Hematopoietic multipotent progenitor cell treated with erythropoietin and hydrocortisone succinate and interleukin-3 and kit ligand, for 8 days (in vitro differentiated cells): ENCODE measurements around the gene IL3RA.
"Not testable (repeated sequence)": the region's sequence is repeated elsewhere in the genome, so short reads cannot be mapped to it uniquely, and the experiment has no call there.

Experiments
- DNase-seq: peaks from one replicate; pipeline ENCODE4 v3.0.0-alpha.2; 2015

The IL3RA gene

GRCh38 chrX:1400742-1401471, 64.3 kb downstream of the IL3RA start:
- DNase-seq, result no peak

GRCh38 chrX:1401611-1402430, 65.2 kb downstream of the IL3RA start:
- no peak for DNase-seq

GRCh38 chrX:1403228-1403627, 66.6 kb downstream of the IL3RA start:
- no peak for DNase-seq

- not testable (repeated sequence) for DNase-seq
These were observed 67.3 kb downstream of the IL3RA start for GRCh38 chrX:1403867-1404266.

- DNase-seq, result not testable (repeated sequence)
These were observed 69.2 kb downstream of the IL3RA start for GRCh38 chrX:1405769-1406168.

GRCh38 chrX:1407035-1407434, 70.5 kb downstream of the IL3RA start:
- DNase-seq, result no peak

- DNase-seq, result no peak
These were observed 74.7 kb downstream of the IL3RA start for GRCh38 chrX:1411326-1411725.

GRCh38 chrX:1412551-1413161, 76.1 kb downstream of the IL3RA start:
- DNase-seq, result no peak

GRCh38 chrX:1416327-1416784, 79.8 kb downstream of the IL3RA start:
- DNase-seq, result no peak

GRCh38 chrX:1416965-1417760, 80.6 kb downstream of the IL3RA start:
- DNase-seq, result no peak

- DNase-seq, result no peak
These were observed 81.6 kb downstream of the IL3RA start for GRCh38 chrX:1417921-1418771.

GRCh38 chrX:1418901-1419544, 82.4 kb downstream of the IL3RA start:
- DNase-seq, result no peak

GRCh38 chrX:1419545-1420355, 83.2 kb downstream of the IL3RA start:
- no peak for DNase-seq

GRCh38 chrX:1420371-1420770, 83.8 kb downstream of the IL3RA start:
- peak; percentile 68 for DNase-seq

GRCh38 chrX:1421433-1422134, 85.0 kb downstream of the IL3RA start:
- DNase-seq, result no peak

- DNase-seq, result no peak
These were observed 85.5 kb downstream of the IL3RA start for GRCh38 chrX:1422135-1422465.

- DNase-seq, result no peak
These were observed 86.6 kb downstream of the IL3RA start for GRCh38 chrX:1423215-1423614.

GRCh38 chrX:1424147-1424851, 87.7 kb downstream of the IL3RA start:
- no peak for DNase-seq

- DNase-seq, result no peak
These were observed 88.8 kb downstream of the IL3RA start for GRCh38 chrX:1425381-1425780.
